ENCODE measurements around the gene CRYGS.

- TF ChIP-seq CTCF (IDR thresholded peaks at IDR 0.05) (no peak), POLR2A (IDR thresholded peaks at IDR 0.05) (no peak)
These were observed 41.8 kb downstream of the CRYGS start for GRCh38 chr3:186502138-186502948.

Data from thyroid gland (tissue), 4 donors.